ENCODE measurements around the gene MAGEA4.

Gene MAGEA4

DNA sequence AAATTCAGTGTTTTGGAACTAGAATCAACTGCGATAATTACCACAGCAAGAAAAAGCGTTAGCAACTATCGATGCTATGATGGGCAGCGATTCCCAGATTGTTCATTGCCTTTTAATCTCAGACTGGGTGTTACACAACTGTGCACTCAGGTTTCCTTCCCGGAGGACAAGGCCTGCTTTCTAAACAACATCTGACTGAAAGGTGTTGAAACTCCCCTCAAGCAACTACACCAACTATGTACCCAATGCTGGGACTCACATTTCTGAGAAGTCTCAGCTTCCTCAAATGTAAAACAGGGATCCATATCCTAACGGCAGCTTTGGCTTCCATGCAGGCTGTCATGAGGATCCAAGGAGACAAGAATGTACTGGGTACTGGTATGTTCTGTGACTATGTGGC is 53.5 kb downstream of the MAGEA4 start:
- no peaks in the 10 kb centered on the region for H3K36me3 Mint-ChIP-seq (ENCODE audit: low read depth)
- no peak overlapping the region for H3K4me3 Mint-ChIP-seq
- H3K9me3 Mint-ChIP-seq: peaks cover under 1% of the 10 kb centered on the region
- no peak overlapping the region for H3K27ac Mint-ChIP-seq
- no peaks in the 10 kb centered on the region for H3K4me1 Mint-ChIP-seq (ENCODE audit: low read depth)
- H3K27me3 Mint-ChIP-seq: no peaks in the 10 kb centered on the region
- intact Hi-C loops (cut with micrococcal nuclease): no loop called here

- no peaks in the 10 kb centered on the region for H3K36me3 Mint-ChIP-seq (ENCODE audit: low read depth)
- intact Hi-C loops (cut with micrococcal nuclease): no loop called here
- H3K9me3 Mint-ChIP-seq: no peaks in the 10 kb centered on the region
- H3K4me3 Mint-ChIP-seq: no peak overlapping the region
- H3K4me1 Mint-ChIP-seq (ENCODE audit: low read depth): no peaks in the 10 kb centered on the region
- H3K27ac Mint-ChIP-seq: no peak overlapping the region
- peaks cover 17% of the 10 kb centered on the region for H3K27me3 Mint-ChIP-seq
Observed at GRCh38 chrX:151970027-151970426, 57.3 kb downstream of the MAGEA4 start.

GRCh38 chrX:151970661-151971060 is 58.0 kb downstream of the MAGEA4 start:
- H3K4me1 Mint-ChIP-seq (ENCODE audit: low read depth): no peaks in the 10 kb centered on the region
- intact Hi-C loops (cut with micrococcal nuclease): no loop called here
- no peaks in the 10 kb centered on the region for H3K36me3 Mint-ChIP-seq (ENCODE audit: low read depth)
- H3K4me3 Mint-ChIP-seq: no peak overlapping the region
- H3K27ac Mint-ChIP-seq: no peak overlapping the region
- H3K27me3 Mint-ChIP-seq: peaks cover 23% of the 10 kb centered on the region
- H3K9me3 Mint-ChIP-seq: no peaks in the 10 kb centered on the region

GRCh38 chrX:151973060-151973661 is 60.5 kb downstream of the MAGEA4 start:
- no peaks in the 10 kb centered on the region for H3K4me1 Mint-ChIP-seq (ENCODE audit: low read depth)
- no peak overlapping the region for H3K4me3 Mint-ChIP-seq
- H3K27me3 Mint-ChIP-seq: peaks cover 29% of the 10 kb centered on the region
- no peaks in the 10 kb centered on the region for H3K9me3 Mint-ChIP-seq
- H3K36me3 Mint-ChIP-seq (ENCODE audit: low read depth): no peaks in the 10 kb centered on the region
- no peak overlapping the region for H3K27ac Mint-ChIP-seq
- intact Hi-C loops (cut with micrococcal nuclease): no loop called here

DNA sequence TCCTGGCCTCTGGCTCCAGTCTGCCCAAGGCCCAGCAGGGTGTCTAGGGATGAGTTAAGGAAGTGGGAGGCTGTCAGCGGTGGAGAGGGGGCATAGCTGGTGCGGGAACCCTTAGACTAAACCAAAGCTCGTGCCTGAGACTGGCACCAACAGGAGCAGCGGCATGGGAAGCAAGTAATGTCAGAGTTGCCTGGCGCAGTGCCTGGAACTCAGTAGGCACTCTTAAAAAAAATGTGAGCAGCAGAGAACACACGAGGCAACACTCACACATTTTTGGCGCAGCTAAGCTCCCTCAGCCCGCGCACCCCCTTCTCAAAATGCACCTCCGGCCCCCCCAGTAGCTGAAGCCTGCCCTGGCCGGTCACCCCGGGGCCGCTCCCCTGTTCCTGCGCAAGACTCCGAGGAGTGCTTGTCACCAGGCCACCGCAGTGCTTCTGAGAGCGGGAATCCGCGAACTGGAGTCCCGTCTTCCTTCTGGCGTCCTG is 61.2 kb downstream of the MAGEA4 start:
- intact Hi-C loops (cut with micrococcal nuclease): no loop called here
- H3K4me1 Mint-ChIP-seq (ENCODE audit: low read depth): no peaks in the 10 kb centered on the region
- peaks cover 29% of the 10 kb centered on the region for H3K27me3 Mint-ChIP-seq
- H3K36me3 Mint-ChIP-seq (ENCODE audit: low read depth): no peaks in the 10 kb centered on the region
- no peaks in the 10 kb centered on the region for H3K9me3 Mint-ChIP-seq
- no peak overlapping the region for H3K4me3 Mint-ChIP-seq
- H3K27ac Mint-ChIP-seq: no peak overlapping the region
